B cell (primary cell): ENCODE results near the gene TEPSIN. TPM values are rescaled to one million over a fixed set of nuclear protein-coding genes. Genes with fewer than 3 reads are reported as not detected.
"Not testable (repeated sequence)": the region's sequence is repeated elsewhere in the genome, so short reads cannot be mapped to it uniquely, and the experiment has no call there.

Experiments
- ATAC-seq: fragments of 200-7000 bp; cut with Tn5 transposase; one replicate; pipeline ENCODE4 v1.10.0; 2021; ENCODE audit warnings: low read depth, mild to moderate bottlenecking, moderate number of reproducible peaks, moderate library complexity
- CTCF ChIA-PET: fragments of 350-600 bp; sonication (Branson Sonifier 250); formaldehyde crosslinking; loops from one replicate; lab custom pipeline; 2021; ENCODE audit warnings: antibody characterized with exemption, inconsistent platforms; lab: Charles Lee
- POLR2A ChIA-PET: fragments of 350-600 bp; sonication (Branson Sonifier 250); formaldehyde crosslinking; loops from one replicate; lab custom pipeline; 2021; ENCODE audit warnings: antibody characterized with exemption; lab: Charles Lee
- DNase-seq: peaks from one replicate; pipeline ENCODE4 v3.0.0; 2013
- H2AFZ ChIP-seq: 2 replicates; pipeline ENCODE4 v1.6.1; 2012; ENCODE audit warnings: mild to moderate bottlenecking, low read depth, low read length; ENCODE audit not compliant: insufficient read depth, poor library complexity, severe bottlenecking
- H3K27ac ChIP-seq, 2 donors: 1 replicate in 1 of 2; 2 replicates in 1 of 2; pipeline ENCODE4 v1.5.1; 2012 to 2013; ENCODE audit warnings: low read length in 2 of 2, mild to moderate bottlenecking in 2 of 2, moderate library complexity in 1 of 2
- H3K27me3 ChIP-seq, 4 experiments: fragments of 200-600 bp in 1 of 4; sonication (generic) in 1 of 4; replicated peaks in 1 of 4; 1 replicate in 2 of 4; 2 replicates in 2 of 4; pipeline versions ENCODE4 v1.6.1 to v1.7.0; 2013 to 2016; ENCODE audit warnings: low read length in 3 of 4, mild to moderate bottlenecking in 2 of 4, mixed read lengths in 1 of 4, moderate library complexity in 1 of 4; ENCODE audit not compliant: insufficient read depth in 4 of 4, control insufficient read depth in 3 of 4; ENCODE audit errors: control extremely low read depth in 1 of 4
- H3K36me3 ChIP-seq, 2 experiments: replicated peaks in 1 of 2; 1 replicate in 1 of 2; 2 replicates in 1 of 2; pipeline versions ENCODE4 v1.6.1 to v1.7.1; 2013; ENCODE audit warnings: low read length in 1 of 2; ENCODE audit not compliant: insufficient read depth in 2 of 2, control insufficient read depth in 1 of 2; ENCODE audit errors: control extremely low read depth in 1 of 2, extremely low read depth in 1 of 2
- H3K4me1 ChIP-seq, 2 donors: fragments of 200-600 bp in 1 of 2; sonication (generic) in 1 of 2; 1 replicate in 1 of 2; 2 replicates in 1 of 2; pipeline versions ENCODE4 v1.5.1 to v1.6.1; 2013 to 2017; ENCODE audit warnings: low read length in 2 of 2; ENCODE audit not compliant: control insufficient read depth in 2 of 2, insufficient read depth in 2 of 2
- H3K4me2 ChIP-seq: replicated peaks from 2 replicates; pipeline ENCODE3; 2012; ENCODE audit warnings: mild to moderate bottlenecking, low read depth, low read length; ENCODE audit not compliant: poor library complexity, severe bottlenecking
- H3K4me3 ChIP-seq, 5 experiments: fragments of 200-600 bp in 1 of 5; sonication (generic) in 1 of 5; 1 replicate in 3 of 5; 2 replicates in 2 of 5; pipeline versions ENCODE4 v1.5.1 to v1.7.0; 2011 to 2016; ENCODE audit warnings: low read length in 4 of 5, mild to moderate bottlenecking in 4 of 5, low read depth in 2 of 5, control low read depth in 1 of 5, moderate library complexity in 1 of 5; ENCODE audit not compliant: insufficient read depth in 1 of 5; ENCODE audit errors: control extremely low read depth in 1 of 5, extremely low read depth in 1 of 5
- H3K79me2 ChIP-seq: fragments of 200-600 bp; sonication (generic); one replicate; pipeline ENCODE4 v1.6.0; 2016; ENCODE audit warnings: low read length; ENCODE audit not compliant: control insufficient read depth, insufficient read depth
- H3K9ac ChIP-seq: fragments of 200-600 bp; sonication (generic); 2 replicates; pipeline ENCODE4 v1.6.1; 2017; ENCODE audit warnings: mild to moderate bottlenecking, low read length, moderate library complexity
- H3K9me3 ChIP-seq, 3 donors: one replicate each; pipeline versions ENCODE4 v1.6.1 to v1.7.1; 2013; ENCODE audit warnings: low read length in 2 of 3; ENCODE audit not compliant: control insufficient read depth in 2 of 3, insufficient read depth in 1 of 3; ENCODE audit errors: control extremely low read depth in 1 of 3
- H4K20me1 ChIP-seq: 2 replicates; pipeline ENCODE4 v1.6.0; 2012; ENCODE audit warnings: mild to moderate bottlenecking, low read length; ENCODE audit not compliant: insufficient read depth, control insufficient read depth, poor library complexity, severe bottlenecking
- H3K27ac Mint-ChIP-seq: one replicate; pipeline ENCODE4 v1.8.0; 2021; ENCODE audit warnings: mixed read lengths
- H3K27me3 Mint-ChIP-seq: one replicate; pipeline ENCODE4 v1.8.0; 2021; ENCODE audit warnings: mixed read lengths
- H3K4me1 Mint-ChIP-seq: one replicate; pipeline ENCODE4 v1.8.0; 2021; ENCODE audit warnings: mixed read lengths
- H3K4me3 Mint-ChIP-seq: one replicate; pipeline ENCODE4 v1.8.0; 2021; ENCODE audit warnings: mixed read lengths
- H3K9me3 Mint-ChIP-seq: one replicate; pipeline ENCODE4 v1.8.0; 2022; ENCODE audit warnings: mixed read lengths; ENCODE audit not compliant: insufficient read depth
- EZH2 ChIP-seq: IDR thresholded peaks from 2 replicates; pipeline ENCODE4 v1.6.1; 2012; ENCODE audit warnings: borderline replicate concordance, low read depth, mild to moderate bottlenecking, moderate library complexity, low read length; ENCODE audit not compliant: insufficient read depth, poor library complexity, severe bottlenecking
- WGBS: methylation state at CpG from one replicate; pipeline ENCODE4 v1.1.5; 2013; ENCODE audit warnings: missing lambda C conversion rate; ENCODE audit not compliant: insufficient coverage; 5-methylcytosine and 5-hydroxymethylcytosine counted together
- intact Hi-C: fragments of 100-400 bp; cut with micrococcal nuclease; formaldehyde crosslinking; loops from one replicate; pipeline ENCODE4 v1.10.0; 2022
- polyA plus RNA-seq: library from polyadenylated mRNA; depleted of rRNA; stranded (reverse); fragments of >200 nt; gene quantifications from 2 replicates; pipeline ENCODE4 v1.2.3, GENCODE V29; 2012
- total RNA-seq, 2 donors: library from RNA; stranded (reverse); fragments of 120-200 nt in 1 of 2; gene quantifications; 1 replicate in 1 of 2; 2 replicates in 1 of 2; pipeline versions ENCODE4 v1.2.3 to v1.2.4, GENCODE V29; 2013 to 2022
- TF ChIP-seq, protein P1 (sequence below): fragments of 200-600 bp; IDR thresholded peaks from one replicate; pipeline ENCODE4 v1.8.0; 2022; ENCODE audit warnings: antibody characterized with exemption, mild to moderate bottlenecking

TEPSIN gene
- total and polyA plus RNA-seq, 2 donors (not counting 1 experiment from before 2014, with no cell fraction given): 180 to 273 TPM

DNA sequence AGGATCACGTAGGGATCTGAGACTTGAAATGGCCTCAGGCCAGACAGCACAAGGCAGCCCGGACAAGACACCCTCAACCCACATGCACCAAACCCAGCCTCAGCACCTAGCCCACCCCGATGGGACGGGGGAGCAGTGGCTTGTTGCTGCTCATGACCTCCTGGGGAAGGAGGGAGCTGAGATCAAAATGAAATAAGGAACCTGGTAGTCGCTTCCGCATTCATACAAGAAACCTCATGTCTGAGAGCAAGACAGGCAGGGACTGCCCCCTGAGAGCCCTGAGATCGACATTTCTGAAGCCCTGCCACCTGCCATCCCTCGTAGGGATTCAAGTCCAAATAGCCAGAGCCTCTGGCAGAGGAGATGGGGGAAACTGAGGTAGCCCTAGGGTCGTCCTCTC is 10.4 kb downstream of the TEPSIN start:
- POLR2A ChIA-PET: interaction anchor here (0.9 to 2.1 kb wide), 2 partner anchors 10 to 324 kb away, joined by 6 to 19 read pairs; partner anchors contain the start of genes NDUFAF8 and TEPSIN
- no peak for TF ChIP-seq EZH2
- TF ChIP-seq, protein P1, sequence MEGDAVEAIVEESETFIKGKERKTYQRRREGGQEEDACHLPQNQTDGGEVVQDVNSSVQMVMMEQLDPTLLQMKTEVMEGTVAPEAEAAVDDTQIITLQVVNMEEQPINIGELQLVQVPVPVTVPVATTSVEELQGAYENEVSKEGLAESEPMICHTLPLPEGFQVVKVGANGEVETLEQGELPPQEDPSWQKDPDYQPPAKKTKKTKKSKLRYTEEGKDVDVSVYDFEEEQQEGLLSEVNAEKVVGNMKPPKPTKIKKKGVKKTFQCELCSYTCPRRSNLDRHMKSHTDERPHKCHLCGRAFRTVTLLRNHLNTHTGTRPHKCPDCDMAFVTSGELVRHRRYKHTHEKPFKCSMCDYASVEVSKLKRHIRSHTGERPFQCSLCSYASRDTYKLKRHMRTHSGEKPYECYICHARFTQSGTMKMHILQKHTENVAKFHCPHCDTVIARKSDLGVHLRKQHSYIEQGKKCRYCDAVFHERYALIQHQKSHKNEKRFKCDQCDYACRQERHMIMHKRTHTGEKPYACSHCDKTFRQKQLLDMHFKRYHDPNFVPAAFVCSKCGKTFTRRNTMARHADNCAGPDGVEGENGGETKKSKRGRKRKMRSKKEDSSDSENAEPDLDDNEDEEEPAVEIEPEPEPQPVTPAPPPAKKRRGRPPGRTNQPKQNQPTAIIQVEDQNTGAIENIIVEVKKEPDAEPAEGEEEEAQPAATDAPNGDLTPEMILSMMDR: no peak
- H3K36me3 ChIP-seq: peaks cover 0 to 42% of the 10 kb centered on the region in 2 experiments
- H3K79me2 ChIP-seq: peaks cover 9% of the 10 kb centered on the region
- 35% methylated on average over 5 of the region's 9 CpGs for WGBS
- peaks cover 0 to 9% (median 0%) of the 10 kb centered on the region in 3 donors for H3K9me3 ChIP-seq
- peak overlapping the region; percentile 78 for H2AFZ ChIP-seq
- peaks cover 22% of the 10 kb centered on the region for H4K20me1 ChIP-seq
- peak; percentile 83 for DNase-seq
- H3K27me3 ChIP-seq: no peaks in the 10 kb centered on the region
- peak overlapping the region in 1 of 5 experiments; percentile 6 for H3K4me3 ChIP-seq
- H3K27ac ChIP-seq: peak overlapping the region; percentile 65 to 77
- Mint-ChIP-seq H3K4me1 (peaks cover 39% of the 10 kb centered on the region), H3K9me3 (no peaks in the 10 kb centered on the region), H3K27ac (peak overlapping the region; percentile 91), H3K27me3 (no peaks in the 10 kb centered on the region), H3K4me3 (peak overlapping the region; percentile 29)
- peak overlapping the region; percentile 28 for H3K9ac ChIP-seq
- CTCF ChIA-PET: interaction anchor here (0.9 to 1.3 kb wide), 2 partner anchors 12 to 86 kb away, joined by 4 read pairs; no protein-coding TSS in a partner anchor
- H3K4me1 ChIP-seq: peaks cover 27 to 34% of the 10 kb centered on the region in 2 donors
- H3K4me2 ChIP-seq: peak overlapping the region; percentile 67
- peak; percentile 90 for ATAC-seq
- intact Hi-C loops: loop anchor here (1.0 kb wide), 2 partner anchors 11 to 256 kb away; partner anchors contain the start of genes NDUFAF8 and TEPSIN

DNA sequence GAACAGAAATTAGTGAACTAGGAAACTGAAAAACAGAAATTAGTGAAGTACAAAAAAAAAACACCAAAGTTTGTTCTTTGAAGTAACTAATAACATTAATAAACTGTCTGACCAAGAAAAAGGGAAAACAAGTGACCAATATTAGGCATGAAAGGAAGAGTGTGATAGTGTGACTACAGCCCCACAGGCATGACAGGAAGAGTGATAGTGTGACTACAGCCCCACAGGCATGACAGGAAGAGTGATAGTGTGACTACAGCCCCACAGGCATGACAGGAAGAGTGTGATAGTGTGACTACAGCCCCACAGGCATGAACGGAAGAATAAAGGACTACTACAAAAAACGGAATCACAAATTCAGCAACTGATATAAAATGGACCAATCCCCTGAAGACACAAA is 11.2 kb downstream of the TEPSIN start:
- intact Hi-C loops: loop anchor here (1.0 kb wide), 2 partner anchors 12 to 257 kb away; partner anchors contain the start of genes NDUFAF8 and TEPSIN
- H3K9me3 Mint-ChIP-seq, DNase-seq, H3K27me3 ChIP-seq, H3K79me2 ChIP-seq, POLR2A ChIA-PET, H3K9me3 ChIP-seq, H3K27me3 Mint-ChIP-seq, ATAC-seq, H2AFZ ChIP-seq, H3K9ac ChIP-seq, CTCF ChIA-PET: not testable (repeated sequence)
- H3K27ac Mint-ChIP-seq: peak overlapping the region; percentile 91
- Histone ChIP-seq H3K4me2 (peak overlapping the region; percentile 67), H3K27ac (peak overlapping the region; percentile 65 to 77), H4K20me1 (peaks cover 15% of the 10 kb centered on the region), H3K36me3 (peaks cover 0 to 34% of the 10 kb centered on the region in 2 experiments), H3K4me3 (peak overlapping the region in 1 of 5 experiments; percentile 6), H3K4me1 (peaks cover 28 to 37% of the 10 kb centered on the region in 2 donors)
- WGBS: no CpG with 5 or more reads among the region's 2 CpGs
- H3K4me1 Mint-ChIP-seq: peaks cover 45% of the 10 kb centered on the region
- peak overlapping the region; percentile 29 for H3K4me3 Mint-ChIP-seq
